NCI-H1092 (cell line): ENCODE data around the gene LRRC36.

Experiments
- DNase-seq: peaks from one replicate; lab custom pipeline; 2025; lab: John Stamatoyannopoulos, UW

LRRC36 gene

DNA sequence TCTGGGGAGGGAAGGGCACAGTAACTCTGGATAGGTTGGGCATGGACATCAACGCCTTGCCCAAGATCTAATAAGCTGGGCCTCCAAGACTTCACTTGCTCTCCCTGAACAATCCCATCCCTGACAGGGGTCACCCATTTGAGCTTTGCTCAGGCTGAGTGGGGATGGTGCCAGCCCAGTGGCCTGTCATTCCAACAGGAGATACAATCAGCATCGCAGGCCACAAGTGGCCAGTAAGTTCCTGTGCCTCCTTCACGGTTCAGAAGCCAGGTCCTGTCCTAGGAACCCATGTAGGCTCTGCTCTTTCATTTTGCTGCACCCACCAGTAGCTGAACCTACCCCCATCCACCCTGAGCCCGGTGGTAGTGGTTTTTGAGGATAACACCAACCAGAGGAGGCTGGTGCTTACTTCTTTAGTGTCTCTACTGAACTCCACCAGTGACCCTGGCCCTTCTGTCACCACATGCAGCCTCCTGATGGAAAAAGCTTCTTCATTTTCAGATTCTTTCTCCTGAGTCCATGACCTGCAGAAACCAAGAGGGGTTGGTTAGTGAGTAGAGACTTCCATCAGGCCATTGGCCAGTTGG is 32.4 kb upstream of the LRRC36 start:
- DNase-seq = no peak

DNA sequence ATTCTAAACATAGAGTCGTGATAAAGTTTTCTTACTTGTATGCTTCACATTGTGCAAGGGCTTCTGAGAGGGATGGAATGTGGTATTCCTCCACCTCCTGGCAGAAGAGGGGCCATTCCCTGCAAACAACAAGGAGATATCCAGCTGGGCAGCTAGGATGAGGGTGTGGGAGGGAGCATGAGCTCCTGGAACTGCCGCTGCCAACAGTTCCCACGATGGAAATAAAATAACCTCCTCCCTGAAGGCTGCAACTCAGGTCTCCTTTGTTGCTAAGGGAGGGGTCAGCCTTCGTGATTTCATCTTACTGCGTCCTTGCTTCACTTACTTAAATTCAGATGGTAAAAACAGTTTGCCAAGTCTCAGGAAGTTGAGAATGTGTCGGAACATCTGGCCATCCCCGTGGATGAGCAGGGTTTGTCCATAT is 31.7 kb upstream of the LRRC36 start:
- DNase-seq = no peak

DNA sequence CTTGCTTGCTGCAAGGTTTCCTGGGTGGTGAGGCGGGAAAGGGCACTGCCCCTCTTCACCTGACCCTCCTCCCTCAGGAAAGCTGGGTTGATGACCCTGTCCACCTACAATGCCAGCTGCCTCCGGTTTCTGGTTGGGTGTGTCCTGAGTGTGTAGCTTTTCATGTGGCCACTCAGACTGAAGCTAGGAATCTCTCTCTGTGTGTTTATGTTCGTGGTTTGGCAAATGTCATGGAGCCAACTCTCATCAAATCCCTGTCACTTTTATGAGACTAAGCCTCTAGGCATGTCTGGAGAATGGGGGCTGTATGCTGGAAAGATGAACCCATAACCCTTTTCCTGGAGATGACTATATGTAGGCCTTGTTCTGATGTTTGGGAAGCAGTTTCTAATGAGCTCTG is 30.2 kb upstream of the LRRC36 start:
- DNase-seq = no peak

DNA sequence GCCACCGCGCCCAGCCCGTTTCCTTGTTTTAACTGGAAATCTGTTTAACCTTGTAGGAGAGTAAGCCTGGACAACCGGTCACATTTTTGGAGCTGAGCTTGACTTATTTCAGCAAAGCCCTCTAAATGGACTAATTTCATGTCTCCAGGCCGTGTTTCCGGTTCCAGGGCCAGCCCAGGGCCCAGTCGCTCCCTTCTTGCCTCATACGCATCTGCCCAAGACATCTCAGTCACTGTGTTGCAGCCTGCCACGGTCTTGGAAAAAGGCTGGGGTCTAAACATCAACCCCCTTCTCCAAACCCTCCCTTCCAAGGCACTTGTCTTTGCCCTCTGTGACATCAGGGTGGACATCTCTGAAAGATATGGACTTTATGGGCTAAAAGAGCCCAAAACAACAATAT is 28.3 kb upstream of the LRRC36 start:
- DNase-seq = no peak

DNA sequence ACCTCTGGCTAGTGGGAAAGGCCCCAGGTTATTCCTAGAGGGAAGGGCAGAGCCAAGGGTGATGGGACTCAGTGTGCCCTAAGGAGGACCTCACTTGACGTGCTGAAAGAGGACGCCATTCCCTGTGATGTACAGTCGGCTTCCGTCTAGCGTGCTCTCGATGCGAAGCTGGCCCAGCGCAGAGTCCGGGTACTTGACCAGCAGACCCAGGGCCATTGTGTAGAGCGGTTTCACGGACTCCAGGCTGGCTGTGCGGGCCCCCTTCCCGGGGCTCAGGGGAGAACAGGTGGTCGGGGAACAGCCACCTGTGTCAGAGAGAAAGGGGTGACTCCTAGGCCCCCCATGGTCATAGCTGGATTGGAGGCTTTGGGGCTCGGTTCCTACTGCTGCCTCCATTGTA is 27.3 kb upstream of the LRRC36 start:
- no peak for DNase-seq

DNA sequence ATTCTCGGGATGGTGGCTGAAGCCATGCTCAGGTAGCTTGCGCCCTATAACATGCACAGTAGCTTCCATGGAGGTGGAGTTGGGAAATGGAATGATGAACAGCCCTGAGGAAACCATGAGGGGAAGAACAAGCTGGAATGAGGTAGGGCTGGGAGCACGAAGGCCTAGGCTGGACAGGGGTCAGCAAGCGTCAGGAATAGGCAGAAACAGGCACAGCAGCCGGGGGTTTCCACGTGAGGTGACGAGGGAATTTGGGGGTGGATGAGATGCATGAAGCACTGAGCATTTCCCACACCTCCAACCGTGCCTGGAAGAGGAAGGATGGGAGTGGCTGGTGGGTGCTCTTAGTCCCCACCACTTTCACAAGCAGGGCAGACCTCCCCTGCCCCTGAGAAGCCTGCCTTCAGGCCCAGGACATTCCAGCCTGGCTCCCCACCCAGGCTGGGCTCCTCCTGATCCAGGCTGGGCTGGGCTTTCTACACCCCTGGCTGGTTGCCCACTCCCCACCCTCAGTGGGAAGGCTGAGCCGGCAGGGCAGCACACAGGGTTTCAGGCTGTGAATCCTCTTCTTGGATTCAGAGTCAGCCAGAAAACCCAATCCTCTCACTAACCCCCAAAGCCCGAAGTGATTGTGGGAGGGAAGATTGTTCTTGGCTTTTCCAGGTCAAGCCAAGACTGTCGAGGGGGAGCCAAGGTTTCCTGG is 25.4 kb upstream of the LRRC36 start:
- no peak for DNase-seq

DNA sequence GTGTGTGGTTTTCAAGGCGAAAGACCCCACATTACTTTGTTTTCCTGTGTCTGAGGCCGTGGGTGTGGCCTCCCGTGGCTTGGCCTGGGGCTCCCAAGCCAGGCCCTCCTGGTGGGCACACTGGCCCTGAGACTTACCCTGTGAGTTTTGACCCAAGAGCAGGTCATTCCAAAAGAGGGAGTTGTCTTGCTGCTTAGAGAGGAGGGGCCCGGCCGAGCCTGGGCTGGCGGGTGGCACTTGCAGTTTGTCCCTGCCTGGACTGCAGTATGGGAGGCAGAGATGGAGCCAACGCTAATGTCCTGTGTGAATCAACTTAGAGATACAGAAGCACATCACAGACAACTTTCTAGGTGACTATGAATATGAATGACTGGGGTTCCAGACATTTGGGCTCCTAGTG is 24.5 kb upstream of the LRRC36 start:
- DNase-seq = no peak

DNA sequence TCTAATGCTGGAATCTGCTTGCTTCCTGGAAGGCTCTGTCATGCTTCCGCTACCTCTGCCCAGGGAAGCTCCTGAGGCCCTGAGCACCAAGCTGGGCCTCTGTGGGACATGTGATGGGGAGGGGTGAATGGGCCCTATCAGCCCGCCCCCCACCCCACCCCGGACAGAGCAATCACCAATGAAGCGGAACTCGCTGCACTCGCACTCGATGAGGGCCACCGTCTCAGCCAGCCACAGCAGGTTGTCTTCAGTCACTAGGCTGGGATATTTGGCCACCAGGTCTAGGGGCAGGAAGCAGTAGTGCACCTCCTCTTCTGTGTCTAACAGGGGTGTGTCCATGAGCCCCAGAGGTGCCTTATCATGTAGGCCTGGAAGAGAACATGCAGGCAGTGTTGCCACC is 23.6 kb upstream of the LRRC36 start:
- no peak for DNase-seq

DNA sequence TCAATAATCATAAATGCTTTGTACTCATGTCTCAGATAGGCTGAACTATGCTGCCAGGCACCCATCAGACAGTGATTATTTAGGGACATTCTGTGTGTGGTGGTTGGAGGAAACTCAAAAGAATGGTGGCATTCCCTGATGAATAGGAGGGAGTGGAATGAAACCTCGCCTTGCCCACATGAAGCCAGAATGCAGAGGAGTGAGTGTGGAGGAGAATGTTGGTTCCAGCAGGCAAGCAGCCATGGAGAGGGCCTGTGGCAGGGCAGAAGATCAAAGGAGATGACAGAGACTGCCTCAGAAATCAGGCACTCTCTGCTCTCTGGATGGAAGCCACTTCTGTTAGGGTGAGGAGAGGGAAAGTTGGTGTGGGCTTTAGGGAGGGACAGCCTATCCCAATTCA is 22.6 kb upstream of the LRRC36 start:
- DNase-seq = no peak

DNA sequence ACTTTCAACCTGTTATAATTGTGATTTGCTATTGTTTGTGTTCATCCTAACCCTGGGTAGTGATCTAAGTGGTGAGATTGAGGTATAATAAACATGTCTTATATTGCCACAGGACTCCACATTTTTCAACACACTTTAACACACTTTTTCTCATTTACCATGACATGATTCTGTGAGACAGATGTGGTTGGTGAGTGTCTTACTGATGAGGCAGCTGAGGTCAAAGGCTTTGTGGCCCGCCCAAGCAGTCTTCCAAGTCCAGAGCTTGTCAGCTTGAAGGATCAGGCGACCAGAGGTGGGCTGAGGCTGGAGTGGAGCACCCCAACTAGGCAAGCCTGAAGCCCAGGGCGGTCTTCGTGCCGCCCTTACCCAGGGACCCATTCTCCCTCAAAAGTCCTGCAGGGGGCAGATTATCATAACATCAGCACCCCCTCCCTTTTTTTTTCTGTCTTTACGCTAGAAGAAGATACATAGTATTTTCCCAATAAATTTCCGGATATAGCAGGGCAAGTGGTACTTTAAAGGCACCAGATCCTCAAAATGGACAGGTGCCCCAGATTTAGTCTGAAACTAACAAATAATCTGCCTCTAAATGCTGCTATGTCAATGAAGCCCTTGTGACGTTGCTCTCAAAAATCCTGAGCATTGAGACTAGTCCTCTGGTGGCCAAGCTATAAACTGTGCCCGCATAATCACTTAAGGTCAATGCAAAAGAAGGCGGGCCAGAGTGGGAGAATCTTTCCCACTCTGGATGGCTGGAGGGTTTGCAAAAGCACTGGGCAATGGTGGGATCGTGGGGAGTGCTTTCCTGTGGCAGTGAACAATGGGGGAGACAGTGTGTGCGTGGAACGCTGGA is 21.2 kb upstream of the LRRC36 start:
- no peak for DNase-seq

DNA sequence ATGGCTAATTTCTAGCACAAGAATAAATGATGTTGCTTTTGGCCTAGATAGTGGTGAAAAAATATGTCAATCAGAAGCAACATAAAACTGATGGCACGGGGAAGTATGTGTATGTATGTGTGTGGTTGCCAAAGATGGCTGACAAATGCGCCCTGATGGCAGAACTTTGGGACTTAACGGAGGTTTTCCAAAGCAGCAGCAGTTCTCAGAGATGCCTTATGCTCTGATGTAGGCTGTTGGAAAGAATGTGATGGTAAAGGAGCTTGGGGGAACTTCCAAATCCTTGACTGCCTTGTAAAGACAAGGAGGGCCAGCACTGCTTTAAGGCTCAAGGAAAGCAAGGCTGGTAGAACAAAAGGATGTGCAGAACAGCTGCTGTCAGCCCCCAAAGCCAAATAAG is 16.1 kb upstream of the LRRC36 start:
- DNase-seq = no peak

DNA sequence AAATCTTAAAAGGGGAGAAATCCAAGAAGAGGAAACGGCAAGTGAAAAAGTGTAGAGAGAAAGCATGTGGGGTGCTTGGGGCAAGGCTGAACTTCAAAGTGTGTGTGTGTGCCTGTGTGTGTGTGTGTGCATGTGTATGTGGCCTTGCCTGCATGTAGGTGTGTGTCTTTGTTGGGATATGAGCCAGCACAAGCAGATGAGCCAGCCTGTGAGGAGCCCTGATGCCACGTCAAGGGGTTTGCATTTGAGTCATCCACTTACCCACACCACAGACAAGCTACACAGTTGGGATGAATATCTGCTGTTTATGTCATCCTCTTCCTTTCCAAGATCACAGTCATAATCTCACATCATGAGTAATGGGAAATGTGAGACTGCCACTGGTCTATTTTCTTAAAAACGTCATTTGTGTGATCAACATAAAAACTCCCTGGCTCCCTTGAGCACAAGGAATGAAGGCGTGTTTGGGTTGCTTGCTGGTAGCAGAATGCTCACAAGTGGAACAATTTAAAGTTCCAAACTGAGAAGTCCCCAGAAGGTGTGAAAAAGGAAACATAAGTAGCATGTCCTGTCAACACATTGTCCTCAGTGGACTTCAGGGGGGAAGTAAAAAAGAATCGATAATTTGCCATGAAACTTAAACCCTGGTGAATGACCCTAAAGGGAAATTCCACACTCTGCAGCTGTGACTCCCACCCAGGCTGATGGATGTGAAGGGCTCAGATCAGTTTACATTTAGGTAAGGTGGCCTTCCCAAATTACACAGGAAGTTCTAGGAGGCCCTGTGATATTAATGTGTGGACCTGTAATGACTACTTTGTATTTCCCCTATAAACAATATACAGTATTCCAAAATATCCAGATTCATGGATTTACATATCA is 14.8 kb upstream of the LRRC36 start:
- DNase-seq = no peak

DNA sequence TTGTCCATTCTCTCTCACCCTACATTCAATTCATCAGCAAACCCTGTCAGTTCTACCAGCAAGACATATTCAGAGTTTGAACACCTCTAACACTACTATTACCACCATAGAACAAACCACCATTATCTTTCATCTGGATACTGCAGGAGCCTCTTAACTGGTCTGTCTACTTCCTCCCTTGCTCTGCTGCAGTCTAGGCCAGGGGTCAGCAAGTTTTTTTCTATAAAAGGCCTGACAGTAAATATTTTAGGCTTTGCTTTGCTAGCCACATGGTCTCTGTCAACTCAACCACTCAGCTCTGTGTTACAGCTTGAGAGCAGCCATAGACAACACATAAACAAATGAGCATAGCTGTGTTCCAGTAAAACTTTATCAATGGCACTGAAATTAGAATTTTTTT is 13.9 kb upstream of the LRRC36 start:
- DNase-seq = no peak

DNA sequence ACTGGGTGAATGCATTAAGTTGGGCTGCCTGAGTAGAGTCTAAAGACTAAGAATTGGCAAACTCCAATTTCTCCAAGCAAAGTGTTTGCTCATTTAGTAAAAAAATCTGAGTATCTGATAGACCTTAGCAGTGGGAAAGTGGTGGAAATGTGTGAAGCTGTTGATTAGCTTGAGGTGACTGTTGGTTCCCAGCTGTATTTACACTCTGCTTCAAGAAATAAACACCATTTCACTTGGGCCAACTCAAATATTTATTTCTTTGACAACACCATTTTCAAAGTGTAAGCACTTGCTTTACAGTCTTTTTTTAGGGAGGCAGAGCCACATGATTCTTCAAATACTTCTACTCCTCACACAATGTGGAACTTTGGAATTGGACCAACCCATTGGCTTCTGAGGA is 8.8 kb upstream of the LRRC36 start:
- DNase-seq = no peak

DNA sequence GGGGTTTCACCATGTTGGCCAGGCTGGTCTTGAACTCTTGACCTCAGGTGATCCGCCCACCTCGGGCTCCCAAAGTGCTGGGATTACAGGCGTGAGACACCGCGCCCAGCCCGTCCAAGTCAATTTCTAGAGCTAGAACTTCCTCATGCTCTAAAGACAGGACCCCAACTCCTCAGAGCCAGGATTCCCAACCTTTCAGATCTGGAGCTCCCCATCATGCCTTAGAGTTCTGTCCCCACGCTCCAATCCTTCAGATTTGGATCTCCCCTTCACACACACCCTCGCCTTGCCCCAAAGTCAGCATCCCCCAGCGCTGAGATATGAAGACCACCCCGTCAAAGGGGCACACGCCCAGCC is 522 bp upstream of the LRRC36 start:
- DNase-seq = no peak

DNA sequence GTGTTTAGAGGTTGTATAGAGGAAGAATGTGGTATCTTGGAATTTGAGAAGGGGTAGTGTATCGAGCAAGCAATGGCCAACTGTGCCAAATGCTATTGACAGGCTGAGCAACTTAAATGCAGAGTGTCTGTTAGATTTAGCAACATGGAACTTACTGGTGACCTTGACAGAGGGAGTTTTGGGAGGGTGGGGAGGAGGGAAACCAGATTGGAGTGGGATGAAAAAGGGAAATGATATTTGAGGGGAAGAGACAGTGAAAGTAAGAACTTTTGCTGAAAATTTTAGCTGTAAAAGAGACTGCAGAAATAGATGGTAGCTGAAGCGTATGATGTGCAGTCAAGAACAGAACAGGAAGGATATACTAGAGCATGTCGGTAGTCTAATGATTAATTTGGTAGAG is 1.1 kb downstream of the LRRC36 start:
- DNase-seq = no peak

DNA sequence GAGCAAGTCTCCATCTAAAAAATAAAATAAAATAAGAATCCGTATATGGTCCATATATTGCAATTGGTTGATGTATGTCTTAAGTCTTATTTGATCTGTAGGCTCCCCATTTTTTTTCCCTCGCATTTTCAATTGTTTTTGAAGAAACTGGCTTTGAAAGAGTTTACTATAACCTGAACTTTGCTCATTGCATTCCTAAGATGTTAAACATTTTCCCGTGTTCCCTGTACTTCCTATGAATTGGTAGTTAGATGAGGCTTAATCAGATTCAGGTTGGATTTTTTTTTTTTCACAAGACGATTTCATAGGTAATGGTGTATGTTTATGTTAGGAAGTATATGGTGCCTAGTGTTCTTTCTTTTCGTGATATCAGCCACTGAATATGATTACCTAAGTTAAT is 3.3 kb downstream of the LRRC36 start:
- no peak for DNase-seq

DNA sequence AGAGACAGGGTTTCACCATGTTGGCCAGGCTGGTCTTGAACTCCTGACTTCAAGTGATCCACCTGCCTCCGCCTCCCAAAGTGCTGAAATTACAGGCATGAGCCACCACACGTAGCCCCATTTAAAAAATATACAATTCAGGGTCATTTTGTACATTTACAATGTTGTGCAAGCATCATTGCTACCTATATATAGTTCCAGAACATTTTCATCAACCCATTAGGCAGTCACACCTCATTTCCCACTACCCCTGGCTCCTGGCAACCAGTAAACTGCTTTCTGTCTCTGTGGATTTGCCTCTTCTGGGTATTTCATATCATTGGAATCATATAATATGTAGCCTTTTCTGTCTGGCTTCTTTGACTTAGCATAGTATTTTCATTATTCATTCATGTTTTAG is 6.7 kb downstream of the LRRC36 start:
- DNase-seq = no peak

DNA sequence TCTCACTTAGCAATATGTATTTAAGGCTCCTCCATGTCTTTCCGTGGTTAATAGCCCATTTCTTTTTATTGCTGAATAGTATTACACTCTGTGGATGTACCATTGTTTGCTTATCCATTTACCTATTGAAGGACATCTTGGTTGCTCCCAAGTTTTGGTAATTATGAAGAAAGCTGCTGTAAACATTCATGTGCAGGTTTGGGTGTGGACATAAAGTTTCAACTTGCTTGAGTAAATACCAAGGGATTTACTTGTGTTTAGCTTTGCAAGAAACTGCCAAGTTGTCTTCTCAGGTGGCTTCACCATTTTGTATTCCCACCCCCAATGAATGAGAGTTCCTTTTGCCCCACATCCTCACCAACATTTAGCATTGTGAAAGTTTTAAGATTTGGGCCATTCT is 9.5 kb downstream of the LRRC36 start:
- no peak for DNase-seq

DNA sequence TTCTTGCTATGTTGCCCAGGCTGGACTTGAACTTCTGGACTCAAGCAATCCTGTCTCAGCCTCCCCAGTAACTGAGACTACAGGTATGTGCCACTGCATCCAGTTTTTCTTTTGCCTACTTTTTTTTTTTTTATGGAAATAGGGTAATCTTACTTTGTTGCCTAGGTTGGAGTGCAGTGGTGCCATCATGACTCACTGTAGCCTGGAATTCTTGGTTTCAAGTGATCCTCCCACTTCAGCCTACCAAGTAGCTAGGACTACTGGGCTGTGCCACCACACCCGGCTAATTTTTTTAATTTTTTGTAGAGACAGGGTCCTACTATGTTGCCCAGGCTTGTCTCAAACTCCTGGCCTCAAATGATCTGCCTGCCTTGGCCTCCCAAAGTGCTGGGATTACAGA is 10.0 kb downstream of the LRRC36 start:
- no peak for DNase-seq

DNA sequence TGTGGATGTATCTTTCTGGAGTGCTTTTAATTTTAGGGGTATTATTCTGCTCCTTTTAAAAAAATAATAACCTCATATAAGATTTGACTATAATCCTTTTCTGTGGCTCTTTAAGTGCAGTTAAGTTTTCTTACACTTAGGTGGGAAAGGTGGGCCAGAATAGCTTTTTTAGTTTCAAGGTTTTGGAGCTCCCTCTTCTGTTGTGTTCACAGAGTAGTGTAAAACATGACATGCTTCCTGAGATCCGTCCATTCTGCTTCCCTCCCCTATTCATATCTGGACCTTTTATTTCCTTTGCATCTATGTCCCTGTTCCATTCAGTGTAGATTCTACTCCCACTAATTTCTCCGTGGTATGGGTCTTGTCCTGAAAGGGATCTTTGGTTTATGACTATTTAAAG is 12.8 kb downstream of the LRRC36 start:
- DNase-seq = no peak

DNA sequence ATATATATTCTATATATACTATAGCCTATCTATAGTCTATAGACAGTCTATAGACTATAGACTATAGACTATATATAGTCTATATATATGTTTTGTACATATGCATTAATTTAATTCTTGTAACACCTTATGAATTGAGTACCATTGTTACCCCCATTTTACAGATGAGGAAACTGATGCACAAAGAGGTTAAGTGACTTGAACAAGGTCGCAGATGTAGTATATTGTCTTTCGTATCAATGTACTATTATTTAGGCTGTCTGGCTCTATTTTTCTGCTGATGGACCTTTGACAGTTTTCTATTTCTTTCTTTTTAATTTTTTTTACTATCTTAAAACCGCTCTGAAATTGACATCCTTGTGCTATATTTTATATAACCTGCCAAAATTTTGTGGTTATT is 14.6 kb downstream of the LRRC36 start:
- DNase-seq = no peak
